ENCODE data around the gene PAQR8. TPM values are rescaled to one million over a fixed set of nuclear protein-coding genes. Genes with fewer than 3 reads are reported as not detected.

The PAQR8 gene
- total RNA-seq, 1 experiment from 2014 or later = 8.7 TPM

GRCh38 chr6:52457096-52457495 lies 95.1 kb downstream of the PAQR8 start:
- H3K27me3 Mint-ChIP-seq (ENCODE audit: insufficient read depth, unreplicated experiment) = no peaks in the 10 kb centered on the region
- no peak overlapping the region for H3K27ac Mint-ChIP-seq (ENCODE audit: unreplicated experiment)
- H3K4me1 ChIP-seq = no peaks in the 10 kb centered on the region
- H3K4me3 Mint-ChIP-seq (ENCODE audit: unreplicated experiment) = no peak overlapping the region
- no peak for TF ChIP-seq CTCF (IDR thresholded peaks at IDR 0.05; ENCODE audit: insufficient read depth in 1 of 2, low read depth in 1 of 2, low read length in 1 of 2, severe bottlenecking in 1 of 2, unreplicated experiment in 1 of 2)
- DNase-seq = no peak
- no peaks in the 10 kb centered on the region for H3K36me3 ChIP-seq (ENCODE audit: control insufficient read depth, insufficient read depth, low read length)
- no peak overlapping the region for H3K4me3 ChIP-seq (ENCODE audit: low read depth, low read length)
- intact Hi-C loops (cut with micrococcal nuclease; ENCODE audit: unreplicated experiment) = no loop called here
- ChIA-PET POLR2A (no interaction called here), CTCF (interaction anchor here (0.7 kb wide), 1 partner anchor 32 kb away, joined by 3 read pairs; no protein-coding TSS in a partner anchor)
- H3K9me3 ChIP-seq = no peaks in the 10 kb centered on the region; the same call in 1 of the 2 replicates
- no peaks in the 10 kb centered on the region for H3K27me3 ChIP-seq (replicated peaks; ENCODE audit: control insufficient read depth, insufficient read depth, low read length)
- no peaks in the 10 kb centered on the region for H3K36me3 Mint-ChIP-seq (ENCODE audit: insufficient read depth, unreplicated experiment)
- BruUV-seq (replicated peaks) = no TSS peak
- no peaks in the 10 kb centered on the region for H3K4me1 Mint-ChIP-seq (ENCODE audit: low read depth, unreplicated experiment)
- no peaks in the 10 kb centered on the region for H3K9me3 Mint-ChIP-seq (ENCODE audit: unreplicated experiment)

Other genes starting within 250 kb of the PAQR8 start
- gene IL17A, start 175.8 kb upstream of the PAQR8 start, total RNA-seq (2022) = not detected in 2 replicates
- not detected in 2 replicates for gene IL17F, start 117.7 kb upstream of the PAQR8 start, total RNA-seq (2022)
- gene MCM3, start 77.4 kb upstream of the PAQR8 start, total RNA-seq (2022) = 151 and 152 TPM in 2 replicates
- gene EFHC1, start 58.2 kb downstream of the PAQR8 start, total RNA-seq (2022) = 12.2 and 14.6 TPM in 2 replicates
- 63.8 and 71.6 TPM in 2 replicates for gene TRAM2, start 214.9 kb downstream of the PAQR8 start, total RNA-seq (2022)

All from Caco-2 (cell line).